ENCODE measurements around the gene F7. TPM values are rescaled to one million over a fixed set of nuclear protein-coding genes. Genes with fewer than 3 reads are reported as not detected.

Gene F7
- total and polyA plus RNA-seq, 2 of the 4 experiments (the other 2 are of a cell fraction), result under 0.01 to 0.07 TPM

GRCh38 chr13:113058129-113058987 lies 47.2 kb upstream of the F7 start:
- no peak overlapping the region for H2BK15ac ChIP-seq (ENCODE audit: low read depth, low read length)
- no peak overlapping the region for H2BK20ac ChIP-seq (ENCODE audit: low read depth, low read length)
- H4K20me1 ChIP-seq (ENCODE audit: insufficient read depth, low read length), result no peaks in the 10 kb centered on the region; the same call in 1 of the 2 replicates
- no peak overlapping the region for H2AK5ac ChIP-seq (ENCODE audit: low read depth, low read length)
- ATAC-seq (ENCODE audit: low read depth) (no peak), DNase-seq (no peak)
- H3K4me2 ChIP-seq (ENCODE audit: low read depth, low read length), result no peak overlapping the region
- H3K23ac ChIP-seq (ENCODE audit: low read depth, low read length), result no peak overlapping the region
- H3K14ac ChIP-seq (replicated peaks; ENCODE audit: low read depth, low read length), result no peak overlapping the region
- no peak overlapping the region for H2AK9ac ChIP-seq (replicated peaks; ENCODE audit: low read depth, low read length, poor library complexity)
- in situ Hi-C loops (cut with MboI; ENCODE audit: low sequenced_read_pairs) (no loop called here), intact Hi-C loops (cut with micrococcal nuclease) (no loop called here), dilution Hi-C loops (cut with HindIII; ENCODE audit: low sequenced_read_pairs, unreplicated experiment) (no loop called here)
- H3K18ac ChIP-seq (ENCODE audit: low read depth, low read length), result no peak overlapping the region
- no peaks in the 10 kb centered on the region for H3K79me1 ChIP-seq (ENCODE audit: low read depth in 1 of 2, low read length in 2 of 2)
- H3K36me3 ChIP-seq (ENCODE audit: control insufficient read depth, insufficient read depth, low read length), result no peaks in the 10 kb centered on the region
- ChIA-PET CTCF (no interaction called here), POLR2A (ENCODE audit: unreplicated experiment) (no interaction called here)
- BruUV-seq (replicated peaks), result no TSS peak
- H3K9me1 ChIP-seq (ENCODE audit: insufficient read depth, low read length), result no peaks in the 10 kb centered on the region
- H3K4me3 ChIP-seq (ENCODE audit: insufficient read depth, low read depth, low read length), result no peak overlapping the region
- no peaks in the 10 kb centered on the region for H3K4me1 ChIP-seq (ENCODE audit: control insufficient read depth, insufficient read depth, low read length)
- no peak overlapping the region for H2BK120ac ChIP-seq (ENCODE audit: low read depth, low read length)
- H3K56ac ChIP-seq (ENCODE audit: extremely low read depth, insufficient read depth, low read length), result no peak overlapping the region
- 95% methylated on average over 17 of the region's 21 CpGs; no CpG with 5 or more reads in 1 of the 2 experiments for WGBS, 2 experiments (ENCODE audit: extremely low coverage in 2 of 2, insufficient read length in 1 of 2)
- H4K8ac ChIP-seq (ENCODE audit: low read depth in 2 of 2, low read length in 2 of 2), result no peak overlapping the region
- H3K9me3 ChIP-seq (ENCODE audit: control insufficient read depth, insufficient read depth, low read length), result peaks cover 5% of the 10 kb centered on the region; the same call in 1 of the 2 replicates
- peaks cover 15% of the 10 kb centered on the region for H3K27me3 ChIP-seq (ENCODE audit: control insufficient read depth, insufficient read depth, low read length)
- no peak overlapping the region for H3K9ac ChIP-seq (ENCODE audit: low read depth, low read length)
- no peak overlapping the region for H4K91ac ChIP-seq (ENCODE audit: insufficient read depth, low read depth, low read length)
- H4K5ac ChIP-seq (ENCODE audit: low read depth, low read length), result no peak overlapping the region
- H3K4ac ChIP-seq (ENCODE audit: low read depth, low read length), result no peak overlapping the region
- H2AFZ ChIP-seq (replicated peaks; ENCODE audit: low read length, poor library complexity), result no peak overlapping the region
- no peak overlapping the region for H3K27ac ChIP-seq (ENCODE audit: insufficient read depth, low read length)
- no peak overlapping the region for H2BK5ac ChIP-seq (ENCODE audit: low read depth, low read length, poor library complexity, severe bottlenecking)
- TF ChIP-seq CEBPB (IDR thresholded peaks at IDR 0.05; ENCODE audit: low read depth, low read length) (no peak), MXI1 (IDR thresholded peaks at IDR 0.05; ENCODE audit: borderline replicate concordance, low read depth, low read length) (no peak), RAD21 (IDR thresholded peaks at IDR 0.05; ENCODE audit: low read length) (no peak), NFE2L2 (IDR thresholded peaks at IDR 0.05; ENCODE audit: low read depth, low read length) (no peak), CHD1 (IDR thresholded peaks at IDR 0.05; ENCODE audit: low read depth, low read length) (no peak), RCOR1 (IDR thresholded peaks at IDR 0.05; ENCODE audit: insufficient replicate concordance, low read length) (no peak), SMC3 (IDR thresholded peaks at IDR 0.05; ENCODE audit: low read depth, low read length) (no peak), BHLHE40 (IDR thresholded peaks at IDR 0.05; ENCODE audit: low read depth, low read length) (no peak), CTCF (conservative IDR thresholded peaks at IDR 0.05; ENCODE audit: low read depth, low read length) (no peak), MAFK (IDR thresholded peaks at IDR 0.05; ENCODE audit: low read depth, low read length) (no peak), FOS (IDR thresholded peaks at IDR 0.05; ENCODE audit: low read depth, low read length) (no peak), RFX5 (IDR thresholded peaks at IDR 0.05; ENCODE audit: low read depth, low read length) (no peak), MAZ (IDR thresholded peaks at IDR 0.05; ENCODE audit: borderline replicate concordance, low read depth, low read length) (no peak)
- TF ChIP-seq, protein P1, sequence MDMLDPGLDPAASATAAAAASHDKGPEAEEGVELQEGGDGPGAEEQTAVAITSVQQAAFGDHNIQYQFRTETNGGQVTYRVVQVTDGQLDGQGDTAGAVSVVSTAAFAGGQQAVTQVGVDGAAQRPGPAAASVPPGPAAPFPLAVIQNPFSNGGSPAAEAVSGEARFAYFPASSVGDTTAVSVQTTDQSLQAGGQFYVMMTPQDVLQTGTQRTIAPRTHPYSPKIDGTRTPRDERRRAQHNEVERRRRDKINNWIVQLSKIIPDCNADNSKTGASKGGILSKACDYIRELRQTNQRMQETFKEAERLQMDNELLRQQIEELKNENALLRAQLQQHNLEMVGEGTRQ (IDR thresholded peaks at IDR 0.05; ENCODE audit: low read depth, low read length), result no peak
- TF ChIP-seq, protein P2, sequence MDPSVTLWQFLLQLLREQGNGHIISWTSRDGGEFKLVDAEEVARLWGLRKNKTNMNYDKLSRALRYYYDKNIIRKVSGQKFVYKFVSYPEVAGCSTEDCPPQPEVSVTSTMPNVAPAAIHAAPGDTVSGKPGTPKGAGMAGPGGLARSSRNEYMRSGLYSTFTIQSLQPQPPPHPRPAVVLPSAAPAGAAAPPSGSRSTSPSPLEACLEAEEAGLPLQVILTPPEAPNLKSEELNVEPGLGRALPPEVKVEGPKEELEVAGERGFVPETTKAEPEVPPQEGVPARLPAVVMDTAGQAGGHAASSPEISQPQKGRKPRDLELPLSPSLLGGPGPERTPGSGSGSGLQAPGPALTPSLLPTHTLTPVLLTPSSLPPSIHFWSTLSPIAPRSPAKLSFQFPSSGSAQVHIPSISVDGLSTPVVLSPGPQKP (IDR thresholded peaks at IDR 0.05; ENCODE audit: borderline replicate concordance, low read depth, low read length), result no peak
